Activated CD8-positive, alpha-beta memory T cell treated with anti-CD3 and anti-CD28 coated beads, Interleukin-2, amount 10 ng/mL, durations not matched to agents 7 days and 5 days (primary cell): ENCODE measurements around the gene SEMA4D. TPM values are rescaled to one million over a fixed set of nuclear protein-coding genes. Genes with fewer than 3 reads are reported as not detected.
A peak's percentile ranks its signal among the peaks of the same experiment; 100 is the strongest.

Experiments used
- ATAC-seq: fragments of 150-1000 bp; cut with Tn5 transposase; one replicate; pipeline ENCODE4 v1.10.0; 2021; ENCODE audit warnings: moderate library complexity
- CTCF ChIA-PET: fragments of 350-600 bp; sonication (Branson Sonifier 250); formaldehyde crosslinking; loops from one replicate; lab custom pipeline; 2021; ENCODE audit warnings: antibody characterized with exemption; lab: Charles Lee
- DNase-seq: peaks from one replicate; pipeline ENCODE4 v3.0.0-alpha.2; 2020
- H3K27ac Mint-ChIP-seq: one replicate; pipeline ENCODE4 v1.8.0; 2021; ENCODE audit warnings: mild to moderate bottlenecking, mixed read lengths
- H3K27me3 Mint-ChIP-seq: one replicate; pipeline ENCODE4 v1.8.0; 2021; ENCODE audit warnings: mixed read lengths
- H3K36me3 Mint-ChIP-seq: one replicate; pipeline ENCODE4 v1.8.0; 2021; ENCODE audit warnings: mild to moderate bottlenecking, mixed read lengths
- H3K4me1 Mint-ChIP-seq: one replicate; pipeline ENCODE4 v1.8.0; 2021; ENCODE audit warnings: mixed read lengths
- H3K4me3 Mint-ChIP-seq: one replicate; pipeline ENCODE4 v1.8.0; 2021; ENCODE audit warnings: mild to moderate bottlenecking, moderate library complexity, mixed read lengths
- H3K9me3 Mint-ChIP-seq: one replicate; pipeline ENCODE4 v1.8.0; 2022; ENCODE audit warnings: low read depth, mixed read lengths
- total RNA-seq, 2 experiments: library from RNA; stranded (reverse); gene quantifications; one replicate each; pipeline ENCODE4 v1.2.3, GENCODE V29; 2021

SEMA4D gene, protein sequence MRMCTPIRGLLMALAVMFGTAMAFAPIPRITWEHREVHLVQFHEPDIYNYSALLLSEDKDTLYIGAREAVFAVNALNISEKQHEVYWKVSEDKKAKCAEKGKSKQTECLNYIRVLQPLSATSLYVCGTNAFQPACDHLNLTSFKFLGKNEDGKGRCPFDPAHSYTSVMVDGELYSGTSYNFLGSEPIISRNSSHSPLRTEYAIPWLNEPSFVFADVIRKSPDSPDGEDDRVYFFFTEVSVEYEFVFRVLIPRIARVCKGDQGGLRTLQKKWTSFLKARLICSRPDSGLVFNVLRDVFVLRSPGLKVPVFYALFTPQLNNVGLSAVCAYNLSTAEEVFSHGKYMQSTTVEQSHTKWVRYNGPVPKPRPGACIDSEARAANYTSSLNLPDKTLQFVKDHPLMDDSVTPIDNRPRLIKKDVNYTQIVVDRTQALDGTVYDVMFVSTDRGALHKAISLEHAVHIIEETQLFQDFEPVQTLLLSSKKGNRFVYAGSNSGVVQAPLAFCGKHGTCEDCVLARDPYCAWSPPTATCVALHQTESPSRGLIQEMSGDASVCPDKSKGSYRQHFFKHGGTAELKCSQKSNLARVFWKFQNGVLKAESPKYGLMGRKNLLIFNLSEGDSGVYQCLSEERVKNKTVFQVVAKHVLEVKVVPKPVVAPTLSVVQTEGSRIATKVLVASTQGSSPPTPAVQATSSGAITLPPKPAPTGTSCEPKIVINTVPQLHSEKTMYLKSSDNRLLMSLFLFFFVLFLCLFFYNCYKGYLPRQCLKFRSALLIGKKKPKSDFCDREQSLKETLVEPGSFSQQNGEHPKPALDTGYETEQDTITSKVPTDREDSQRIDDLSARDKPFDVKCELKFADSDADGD
- total RNA-seq, result 100 to 1,000 TPM; 408 to 525 TPM

DNA sequence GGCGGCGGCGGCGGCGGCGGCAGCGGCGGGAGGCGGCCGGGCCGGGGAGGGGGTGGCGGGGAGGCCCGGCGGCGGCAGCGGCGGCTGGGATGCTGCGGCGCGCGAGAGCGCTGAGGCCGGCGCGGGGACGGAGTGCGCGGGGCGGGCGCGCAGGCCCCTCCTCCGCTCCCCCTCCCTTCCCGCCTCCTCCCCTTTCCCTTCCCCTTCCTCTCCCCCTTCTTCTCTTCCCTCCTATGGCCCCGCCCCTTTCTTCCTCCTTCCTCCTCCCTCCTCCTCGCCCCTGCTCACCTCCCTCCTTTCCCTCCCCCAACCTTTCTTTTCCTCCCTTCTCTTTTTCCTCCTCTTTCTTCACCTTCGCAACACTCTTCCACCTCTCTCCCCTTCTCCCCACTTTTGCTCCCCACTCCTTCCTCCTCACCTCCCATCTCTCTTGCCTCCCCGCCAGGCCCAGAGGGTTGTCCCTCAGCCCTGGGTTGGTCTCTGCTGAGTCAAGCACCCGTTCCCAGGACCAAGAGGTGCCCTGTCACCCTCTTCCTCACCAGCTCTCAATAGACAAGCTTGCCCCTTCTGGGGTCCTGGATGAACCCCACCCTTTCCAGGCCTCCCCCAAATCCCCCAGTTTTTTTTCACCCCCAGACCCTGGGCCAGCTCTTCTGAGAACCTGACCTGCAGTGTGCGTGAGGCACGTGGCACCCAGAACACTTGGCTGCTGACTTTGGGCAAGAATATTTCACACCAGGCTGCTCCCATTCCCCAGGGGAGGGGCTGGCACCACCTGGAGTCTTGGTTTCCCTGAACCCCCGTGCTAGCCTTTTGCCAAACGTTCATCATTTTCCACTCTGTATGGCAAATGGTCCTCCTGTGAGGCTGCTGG, at the start of gene SEMA4D:
TSS of gene SEMA4D (minus strand) at position 136 of the 874 bp plus-strand sequence. CDS start 92,657 bp downstream, outside the sequence.
- H3K27me3 Mint-ChIP-seq, result no peaks in the 10 kb centered on the region
- peak; percentile 80 for DNase-seq
- H3K4me3 Mint-ChIP-seq, result peak within 1 kb of the TSS; percentile 94
- peak within 1 kb of the TSS; percentile 93 for H3K27ac Mint-ChIP-seq
- peaks cover 34% of the 10 kb centered on the region for H3K36me3 Mint-ChIP-seq
- CTCF ChIA-PET, result interaction anchor here (0.9 to 2.5 kb wide), 8 partner anchors 9 to 51 kb away, joined by 3 to 14 read pairs (median 4); no protein-coding TSS in a partner anchor
- peaks cover 80% of the 10 kb centered on the region for H3K4me1 Mint-ChIP-seq
- no peaks in the 10 kb centered on the region for H3K9me3 Mint-ChIP-seq
- peak; percentile 15 for ATAC-seq

GRCh38 chr9:89547000-89547399, 49.1 kb upstream of the SEMA4D start:
- Mint-ChIP-seq H3K27ac (no peak overlapping the region), H3K4me1 (peaks cover 21% of the 10 kb centered on the region), H3K4me3 (no peak overlapping the region), H3K36me3 (peaks cover 18% of the 10 kb centered on the region), H3K9me3 (peaks cover 10% of the 10 kb centered on the region), H3K27me3 (peaks cover 8% of the 10 kb centered on the region)
- DNase-seq, result no peak
- no peak for ATAC-seq
- CTCF ChIA-PET, result interaction anchor here (1.3 to 4.8 kb wide), 2 partner anchors 137 to 227 kb away, joined by 3 to 33 read pairs; partner anchors contain the start of gene SECISBP2

DNA sequence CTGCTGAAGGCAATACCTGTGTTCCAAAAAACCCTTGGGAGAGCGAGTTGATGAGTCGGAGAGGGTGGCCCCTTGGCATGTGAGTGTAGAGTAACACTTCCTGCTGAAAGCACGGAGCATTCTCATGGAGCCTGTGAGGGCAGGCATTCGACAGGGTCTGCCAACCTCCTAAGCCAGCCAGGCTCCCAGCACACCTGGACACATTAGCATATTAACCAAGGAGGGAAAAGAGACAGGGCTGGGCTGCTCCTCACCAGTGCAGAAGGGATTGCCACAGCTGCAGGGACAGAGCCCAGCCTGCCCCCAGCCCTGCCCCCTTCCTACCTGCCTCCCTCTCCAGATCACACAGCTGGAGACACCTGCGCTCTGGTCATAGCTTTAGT, 46.4 kb upstream of the SEMA4D start:
- Mint-ChIP-seq H3K4me3 (no peak overlapping the region), H3K9me3 (peaks cover 10% of the 10 kb centered on the region), H3K36me3 (peaks cover 18% of the 10 kb centered on the region), H3K4me1 (peaks cover 25% of the 10 kb centered on the region), H3K27me3 (no peaks in the 10 kb centered on the region), H3K27ac (no peak overlapping the region)
- DNase-seq (no peak), ATAC-seq (no peak)
- CTCF ChIA-PET, result interaction anchor here (1.3 kb wide), 1 partner anchor 66 kb away, joined by 3 read pairs; no protein-coding TSS in a partner anchor

- CTCF ChIA-PET, result interaction anchor here (0.8 to 1.4 kb wide), 5 partner anchors 31 to 115 kb away, joined by 3 to 6 read pairs (median 3); no protein-coding TSS in a partner anchor
- ATAC-seq (no peak), DNase-seq (no peak)
- H3K4me3 Mint-ChIP-seq, result no peak overlapping the region
- peaks cover 10% of the 10 kb centered on the region for H3K9me3 Mint-ChIP-seq
- H3K27me3 Mint-ChIP-seq, result no peaks in the 10 kb centered on the region
- H3K36me3 Mint-ChIP-seq, result peaks cover 18% of the 10 kb centered on the region
- H3K27ac Mint-ChIP-seq, result peak overlapping the region; percentile 22
- H3K4me1 Mint-ChIP-seq, result peaks cover 25% of the 10 kb centered on the region
Measured at GRCh38 chr9:89543621-89544278, 45.8 kb upstream of the SEMA4D start.

GRCh38 chr9:89543111-89543510, 45.2 kb upstream of the SEMA4D start:
- Mint-ChIP-seq H3K27ac (no peak overlapping the region), H3K4me3 (no peak overlapping the region), H3K9me3 (peaks cover 10% of the 10 kb centered on the region), H3K27me3 (no peaks in the 10 kb centered on the region), H3K4me1 (peaks cover 25% of the 10 kb centered on the region), H3K36me3 (peaks cover 18% of the 10 kb centered on the region)
- ATAC-seq (no peak), DNase-seq (no peak)
- CTCF ChIA-PET, result interaction anchor here (0.8 to 1.4 kb wide), 5 partner anchors 13 to 114 kb away, joined by 3 to 6 read pairs (median 3); no protein-coding TSS in a partner anchor

DNA sequence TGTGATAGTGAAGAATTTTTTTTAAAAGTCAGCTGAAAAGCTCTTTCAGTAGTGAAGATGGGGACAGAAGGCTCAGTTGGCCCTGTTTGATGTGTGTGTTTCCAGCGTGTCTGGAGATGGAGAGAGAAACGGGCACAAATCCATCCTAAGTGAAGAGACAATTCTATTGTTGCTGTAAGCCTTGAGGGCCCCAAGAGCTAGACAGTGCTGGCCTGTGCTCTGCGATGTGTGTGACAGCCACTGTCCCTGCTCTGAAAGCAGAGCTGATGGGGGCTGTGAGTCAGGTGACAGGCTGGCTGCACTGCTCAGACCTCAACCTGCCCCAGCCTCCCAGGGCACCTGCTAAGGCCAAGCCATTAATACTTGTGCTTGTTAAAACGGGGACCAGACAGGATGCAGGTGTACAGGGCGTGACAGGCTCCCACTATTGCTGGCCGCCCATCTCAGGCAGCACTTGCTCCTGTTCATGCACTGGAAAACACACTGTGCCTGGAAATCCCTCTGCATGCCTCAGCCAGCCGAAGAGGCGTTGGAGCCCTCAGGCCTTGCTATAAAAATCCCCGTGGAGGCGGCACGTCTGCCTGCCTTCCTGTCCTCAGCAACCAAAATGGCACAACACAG, 44.6 kb upstream of the SEMA4D start:
- Mint-ChIP-seq H3K27me3 (no peaks in the 10 kb centered on the region), H3K27ac (no peak overlapping the region), H3K4me3 (no peak overlapping the region), H3K9me3 (peaks cover 10% of the 10 kb centered on the region), H3K4me1 (peaks cover 28% of the 10 kb centered on the region), H3K36me3 (peaks cover 18% of the 10 kb centered on the region)
- ATAC-seq (no peak), DNase-seq (no peak)
- CTCF ChIA-PET, result interaction anchor here (0.8 to 1.4 kb wide), 4 partner anchors 13 to 113 kb away, joined by 3 to 6 read pairs (median 4); no protein-coding TSS in a partner anchor

DNA sequence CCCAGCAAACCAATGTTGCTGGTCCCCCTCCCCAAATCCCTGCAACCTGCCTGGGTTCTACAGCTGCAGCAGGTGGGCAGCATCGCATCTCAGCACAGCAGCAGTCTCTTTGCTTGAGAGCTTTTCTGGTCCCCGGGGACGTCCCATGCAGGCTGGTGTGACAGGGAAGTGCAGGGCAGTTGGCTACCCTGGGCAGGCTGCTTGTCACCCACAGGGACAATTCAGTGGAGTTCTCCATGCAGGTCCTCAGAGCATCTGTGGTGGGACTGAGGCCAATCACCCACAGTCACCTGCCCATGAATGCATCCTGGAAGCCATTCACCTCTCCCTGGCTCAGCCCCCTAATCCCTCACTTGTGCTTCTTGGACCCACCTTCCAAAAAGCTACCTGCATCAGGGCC, 43.9 kb upstream of the SEMA4D start:
- Mint-ChIP-seq H3K36me3 (peaks cover 16% of the 10 kb centered on the region), H3K27me3 (no peaks in the 10 kb centered on the region), H3K4me1 (peaks cover 35% of the 10 kb centered on the region), H3K27ac (no peak overlapping the region), H3K9me3 (peaks cover 10% of the 10 kb centered on the region), H3K4me3 (no peak overlapping the region)
- ATAC-seq (no peak), DNase-seq (peak; percentile 30)
- CTCF ChIA-PET, result interaction anchor here (1.3 kb wide), 1 partner anchor 12 kb away, joined by 3 read pairs; no protein-coding TSS in a partner anchor

- DNase-seq (no peak), ATAC-seq (no peak)
- Mint-ChIP-seq H3K27ac (no peak overlapping the region), H3K4me1 (peaks cover 57% of the 10 kb centered on the region), H3K36me3 (peaks cover 1% of the 10 kb centered on the region), H3K4me3 (no peak overlapping the region), H3K9me3 (no peaks in the 10 kb centered on the region), H3K27me3 (no peaks in the 10 kb centered on the region)
- CTCF ChIA-PET, result interaction anchor here (1.5 to 5.4 kb wide), 2 partner anchors 9 to 16 kb away, joined by 3 to 37 read pairs; no protein-coding TSS in a partner anchor
Measured at GRCh38 chr9:89539374-89539773, 41.5 kb upstream of the SEMA4D start.

DNA sequence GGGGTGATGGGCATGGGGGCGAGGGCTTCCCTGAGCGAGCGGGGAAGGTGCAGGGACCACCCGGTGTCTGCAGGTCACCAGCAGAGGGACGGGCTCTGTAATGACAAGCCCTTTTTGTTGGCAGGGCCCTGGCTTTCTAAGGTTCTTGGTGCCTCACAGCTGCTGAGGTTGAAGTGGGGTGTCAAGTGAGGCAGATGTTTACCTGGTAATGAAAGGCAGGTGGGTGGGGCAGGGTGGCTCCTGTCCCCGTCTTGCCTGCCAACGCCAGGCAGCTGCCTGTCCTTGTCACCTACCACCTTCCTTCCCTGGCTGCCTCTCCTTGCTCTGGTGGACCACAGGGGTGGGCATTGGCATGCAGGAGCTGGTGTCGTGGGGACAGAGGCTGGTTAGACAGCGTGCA, 41.0 kb upstream of the SEMA4D start:
- Mint-ChIP-seq H3K4me1 (peaks cover 61% of the 10 kb centered on the region), H3K9me3 (no peaks in the 10 kb centered on the region), H3K36me3 (no peaks in the 10 kb centered on the region), H3K27ac (peak overlapping the region; percentile 30), H3K27me3 (no peaks in the 10 kb centered on the region), H3K4me3 (no peak overlapping the region)
- no peak for ATAC-seq
- no peak for DNase-seq
- CTCF ChIA-PET, result interaction anchor here (1.5 to 5.4 kb wide), 2 partner anchors 10 to 16 kb away, joined by 3 to 37 read pairs; no protein-coding TSS in a partner anchor

- Mint-ChIP-seq H3K4me1 (peaks cover 75% of the 10 kb centered on the region), H3K27me3 (no peaks in the 10 kb centered on the region), H3K36me3 (no peaks in the 10 kb centered on the region), H3K27ac (peak overlapping the region; percentile 97), H3K4me3 (peak overlapping the region; percentile 51), H3K9me3 (no peaks in the 10 kb centered on the region)
- DNase-seq (no peak), ATAC-seq (no peak)
- CTCF ChIA-PET, result interaction anchor here (0.8 to 6.8 kb wide), 14 partner anchors 12 to 219 kb away, joined by 3 to 38 read pairs (median 4); no protein-coding TSS in a partner anchor
Measured at GRCh38 chr9:89537166-89537565, 39.3 kb upstream of the SEMA4D start.

- Mint-ChIP-seq H3K9me3 (no peaks in the 10 kb centered on the region), H3K4me1 (peaks cover 77% of the 10 kb centered on the region), H3K27me3 (no peaks in the 10 kb centered on the region), H3K27ac (peak overlapping the region; percentile 97), H3K36me3 (no peaks in the 10 kb centered on the region), H3K4me3 (peak overlapping the region; percentile 51)
- CTCF ChIA-PET, result interaction anchor here (0.8 to 6.8 kb wide), 16 partner anchors 12 to 219 kb away, joined by 3 to 38 read pairs (median 4); no protein-coding TSS in a partner anchor
- ATAC-seq, result peak; percentile 77
- DNase-seq, result peak; percentile 73
Measured at GRCh38 chr9:89536600-89536999, 38.7 kb upstream of the SEMA4D start.
